Parathyroid adenoma (tissue), 2 donors: Measurements from ENCODE around the gene ANXA4.

Source experiments
- H2AFZ ChIP-seq: fragments of 300-600 bp; sonication (generic); one replicate; pipeline ENCODE4 v1.7.0; 2017; ENCODE audit warnings: antibody characterized with exemption, mild to moderate bottlenecking
- H3K27ac ChIP-seq: fragments of 300-600 bp; sonication (generic); one replicate; pipeline ENCODE4 v1.7.0; 2017
- H3K27me3 ChIP-seq: fragments of 300-600 bp; sonication (generic); one replicate; pipeline ENCODE4 v1.7.0; 2017; ENCODE audit warnings: low read length; ENCODE audit not compliant: control insufficient read depth, insufficient read depth
- H3K36me3 ChIP-seq: fragments of 300-600 bp; sonication (generic); one replicate; pipeline ENCODE4 v1.7.0; 2017; ENCODE audit warnings: low read length; ENCODE audit not compliant: control insufficient read depth, insufficient read depth
- H3K4me1 ChIP-seq: fragments of 300-600 bp; sonication (generic); one replicate; pipeline ENCODE4 v1.7.0; 2017; ENCODE audit warnings: control low read depth
- H3K4me2 ChIP-seq: fragments of 300-600 bp; sonication (generic); one replicate; pipeline ENCODE4 v1.7.0; 2017; ENCODE audit warnings: low read length
- H3K4me3 ChIP-seq: fragments of 300-600 bp; sonication (generic); one replicate; pipeline ENCODE4 v1.7.0; 2017; ENCODE audit warnings: low read depth, low read length
- H3K79me2 ChIP-seq: fragments of 300-600 bp; sonication (generic); one replicate; pipeline ENCODE4 v1.7.0; 2017; ENCODE audit warnings: control low read depth
- H3K9ac ChIP-seq: fragments of 300-600 bp; sonication (generic); one replicate; pipeline ENCODE4 v1.7.0; 2017; ENCODE audit warnings: mild to moderate bottlenecking
- H3K9me3 ChIP-seq: fragments of 300-600 bp; sonication (generic); one replicate; pipeline ENCODE4 v1.7.0; 2017; ENCODE audit warnings: low read length; ENCODE audit not compliant: control insufficient read depth
- TF ChIP-seq, protein P1 (sequence below): fragments of 300-600 bp; sonication (generic); IDR thresholded peaks from one replicate; pipeline ENCODE4 v1.7.0; 2017; ENCODE audit warnings: antibody characterized with exemption, mild to moderate bottlenecking
- donor health status: primary hyperparathyroidism.

The ANXA4 gene

DNA sequence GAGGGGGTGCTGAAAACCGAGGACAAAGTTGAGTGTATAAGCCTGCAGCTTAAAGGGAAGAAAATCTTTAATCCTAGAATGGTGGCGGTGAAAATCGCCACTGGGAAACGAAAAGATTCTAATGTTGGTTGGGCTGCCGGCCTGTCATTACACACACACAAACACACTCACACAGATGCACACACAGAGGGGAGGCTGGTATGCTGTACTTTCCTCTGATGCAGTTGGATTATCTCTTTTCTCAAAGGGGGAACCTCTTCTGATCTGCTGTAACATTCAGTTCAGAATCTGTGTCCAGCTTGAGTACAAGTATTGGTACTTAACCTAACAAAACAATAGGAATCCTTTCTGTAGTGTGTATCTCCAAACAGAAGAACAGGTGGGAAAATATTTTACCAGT is 39.0 kb downstream of the ANXA4 start:
- H3K4me3 ChIP-seq, result peak overlapping the region; percentile 32
- no peak overlapping the region for H3K9ac ChIP-seq
- H3K79me2 ChIP-seq, result peaks cover 2% of the 10 kb centered on the region
- H2AFZ ChIP-seq, result no peak overlapping the region
- H3K9me3 ChIP-seq, result no peaks in the 10 kb centered on the region
- peak overlapping the region; percentile 56 for H3K4me2 ChIP-seq
- H3K27me3 ChIP-seq, result no peaks in the 10 kb centered on the region
- peak overlapping the region; percentile 90 for H3K27ac ChIP-seq
- H3K36me3 ChIP-seq, result no peaks in the 10 kb centered on the region
- H3K4me1 ChIP-seq, result peaks cover 36% of the 10 kb centered on the region
- TF ChIP-seq, protein P1, sequence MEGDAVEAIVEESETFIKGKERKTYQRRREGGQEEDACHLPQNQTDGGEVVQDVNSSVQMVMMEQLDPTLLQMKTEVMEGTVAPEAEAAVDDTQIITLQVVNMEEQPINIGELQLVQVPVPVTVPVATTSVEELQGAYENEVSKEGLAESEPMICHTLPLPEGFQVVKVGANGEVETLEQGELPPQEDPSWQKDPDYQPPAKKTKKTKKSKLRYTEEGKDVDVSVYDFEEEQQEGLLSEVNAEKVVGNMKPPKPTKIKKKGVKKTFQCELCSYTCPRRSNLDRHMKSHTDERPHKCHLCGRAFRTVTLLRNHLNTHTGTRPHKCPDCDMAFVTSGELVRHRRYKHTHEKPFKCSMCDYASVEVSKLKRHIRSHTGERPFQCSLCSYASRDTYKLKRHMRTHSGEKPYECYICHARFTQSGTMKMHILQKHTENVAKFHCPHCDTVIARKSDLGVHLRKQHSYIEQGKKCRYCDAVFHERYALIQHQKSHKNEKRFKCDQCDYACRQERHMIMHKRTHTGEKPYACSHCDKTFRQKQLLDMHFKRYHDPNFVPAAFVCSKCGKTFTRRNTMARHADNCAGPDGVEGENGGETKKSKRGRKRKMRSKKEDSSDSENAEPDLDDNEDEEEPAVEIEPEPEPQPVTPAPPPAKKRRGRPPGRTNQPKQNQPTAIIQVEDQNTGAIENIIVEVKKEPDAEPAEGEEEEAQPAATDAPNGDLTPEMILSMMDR, result no peak

DNA sequence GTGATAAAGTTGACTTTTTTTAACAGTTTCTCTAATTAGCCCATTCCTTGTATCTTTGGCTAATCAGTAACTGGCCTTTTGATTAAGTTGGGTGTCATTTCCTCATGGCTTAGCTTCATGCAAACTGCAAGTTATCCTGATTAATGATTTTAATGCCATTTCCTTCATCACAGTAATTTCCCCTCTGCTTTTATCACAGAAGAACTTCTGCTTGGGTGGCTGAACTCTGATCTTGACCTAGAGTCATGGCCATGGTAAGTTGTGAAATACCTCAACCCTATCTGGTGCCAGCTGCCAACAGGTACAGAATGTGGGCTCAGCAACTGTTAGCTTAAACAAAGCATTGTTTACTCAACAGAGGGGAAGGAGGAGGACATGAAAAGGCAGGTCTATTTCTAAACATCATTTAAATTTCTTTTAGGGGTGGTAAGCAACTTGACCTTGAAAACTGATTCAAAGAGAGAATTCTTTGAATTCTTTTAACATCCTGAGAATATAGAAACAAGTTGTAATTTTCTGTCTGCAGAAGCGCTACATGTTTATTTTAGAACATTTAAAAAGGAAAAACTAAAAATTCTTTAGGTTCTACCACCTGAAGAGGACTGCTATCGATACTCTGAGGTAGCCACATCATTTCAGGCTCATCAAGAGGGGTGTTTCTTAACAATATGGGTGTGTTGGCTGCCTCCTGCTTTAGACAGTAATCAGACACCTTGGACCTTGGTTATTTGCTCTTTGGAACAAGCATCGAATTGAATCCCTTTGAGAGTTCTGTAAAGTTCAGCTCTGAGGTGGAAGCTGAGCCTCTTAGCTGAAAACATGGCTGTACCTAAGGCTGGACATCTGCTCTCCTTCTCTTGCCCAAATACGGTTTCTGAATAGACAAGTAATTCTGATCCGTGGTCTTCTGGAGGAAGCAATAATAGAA is 39.7 kb downstream of the ANXA4 start:
- Histone ChIP-seq H3K9ac (no peak overlapping the region), H3K27ac (peak overlapping the region; percentile 90), H3K4me2 (peak overlapping the region; percentile 58), H2AFZ (peak overlapping the region; percentile 44), H3K9me3 (no peaks in the 10 kb centered on the region), H3K36me3 (no peaks in the 10 kb centered on the region), H3K27me3 (no peaks in the 10 kb centered on the region), H3K4me1 (peaks cover 40% of the 10 kb centered on the region), H3K79me2 (peaks cover 2% of the 10 kb centered on the region), H3K4me3 (peak overlapping the region; percentile 32)
- TF ChIP-seq, protein P1, result no peak

DNA sequence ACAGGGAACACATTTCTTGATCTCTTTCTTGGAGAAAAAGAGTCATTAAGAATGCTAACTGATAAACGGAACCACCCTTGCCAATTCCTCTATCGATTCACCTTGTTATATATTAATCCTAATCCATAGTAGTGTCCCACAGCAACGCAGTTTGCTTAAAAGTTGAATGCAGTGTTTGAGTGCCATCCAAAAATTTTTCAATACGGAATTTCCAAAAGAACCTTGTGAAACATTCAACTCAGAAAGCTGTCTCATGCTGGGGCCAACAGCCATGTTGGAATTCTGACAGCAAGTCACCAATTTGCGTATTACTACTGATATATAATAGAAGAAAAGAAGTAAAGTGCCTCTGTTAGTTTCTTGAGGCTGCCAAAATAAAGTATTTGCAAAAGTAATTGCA is 42.3 kb downstream of the ANXA4 start:
- H3K27ac ChIP-seq, result no peak overlapping the region
- H2AFZ ChIP-seq, result no peak overlapping the region
- no peaks in the 10 kb centered on the region for H3K36me3 ChIP-seq
- no peak overlapping the region for H3K4me3 ChIP-seq
- no peaks in the 10 kb centered on the region for H3K27me3 ChIP-seq
- TF ChIP-seq, protein P1, result no peak
- no peak overlapping the region for H3K4me2 ChIP-seq
- no peak overlapping the region for H3K9ac ChIP-seq
- H3K9me3 ChIP-seq, result no peaks in the 10 kb centered on the region
- H3K4me1 ChIP-seq, result peaks cover 42% of the 10 kb centered on the region
- peaks cover 6% of the 10 kb centered on the region for H3K79me2 ChIP-seq

DNA sequence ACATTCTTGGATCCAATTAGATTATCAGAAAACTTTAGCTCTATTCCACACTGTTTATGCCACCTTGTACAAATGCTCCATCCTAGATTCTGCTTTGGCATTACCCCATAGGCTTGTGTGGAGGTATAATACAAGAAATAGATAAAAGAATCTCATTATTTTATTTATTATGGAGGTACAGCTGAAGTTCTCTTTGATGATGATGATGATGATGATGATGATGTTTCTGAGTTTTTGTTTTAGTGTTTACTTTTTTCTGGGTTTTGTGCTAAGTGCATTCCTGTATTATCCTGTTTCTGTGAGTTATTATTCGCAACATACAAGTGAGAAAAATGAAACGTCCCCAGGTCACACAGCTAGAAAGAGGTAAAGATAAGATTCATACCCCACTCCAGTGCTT is 43.4 kb downstream of the ANXA4 start:
- no peak overlapping the region for H3K27ac ChIP-seq
- peaks cover 7% of the 10 kb centered on the region for H3K79me2 ChIP-seq
- H3K4me1 ChIP-seq, result peaks cover 44% of the 10 kb centered on the region
- no peak overlapping the region for H3K4me2 ChIP-seq
- TF ChIP-seq, protein P1, result no peak
- no peak overlapping the region for H3K4me3 ChIP-seq
- no peaks in the 10 kb centered on the region for H3K36me3 ChIP-seq
- H3K9me3 ChIP-seq, result no peaks in the 10 kb centered on the region
- no peaks in the 10 kb centered on the region for H3K27me3 ChIP-seq
- no peak overlapping the region for H2AFZ ChIP-seq
- no peak overlapping the region for H3K9ac ChIP-seq
